Nephron progenitor cell (in vitro differentiated cells): ENCODE results near the gene NSD2.
"Not testable (repeated sequence)": the region's sequence is repeated elsewhere in the genome, so short reads cannot be mapped to it uniquely, and the experiment has no call there.

Experiments used
- DNase-seq: peaks from one replicate; pipeline ENCODE4 v3.0.0; 2021
- H3K27ac Mint-ChIP-seq: 2 replicates; pipeline ENCODE4 v1.8.0; 2021; ENCODE audit warnings: mild to moderate bottlenecking, moderate library complexity, mixed read lengths
- H3K27me3 Mint-ChIP-seq: 2 replicates; pipeline ENCODE4 v1.8.0; 2021; ENCODE audit warnings: mild to moderate bottlenecking, low read depth, mixed read lengths; ENCODE audit not compliant: poor library complexity
- H3K36me3 Mint-ChIP-seq: 2 replicates; pipeline ENCODE4 v1.8.0; 2021; ENCODE audit warnings: low read depth, mixed read lengths
- H3K4me1 Mint-ChIP-seq: 2 replicates; pipeline ENCODE4 v1.8.0; 2021; ENCODE audit warnings: mixed read lengths
- H3K4me3 Mint-ChIP-seq: 2 replicates; pipeline ENCODE4 v1.8.0; 2021; ENCODE audit warnings: mild to moderate bottlenecking, moderate library complexity, mixed read lengths
- H3K9me3 Mint-ChIP-seq: 2 replicates; pipeline ENCODE4 v1.8.0; 2021; ENCODE audit warnings: mild to moderate bottlenecking, moderate library complexity, mixed read lengths
- TF ChIP-seq, protein P1 (sequence below): fragments of 200-600 bp; sonication (generic); IDR thresholded peaks from 2 replicates; pipeline ENCODE4 v1.5.0; 2021; ENCODE audit warnings: antibody characterized with exemption

Gene NSD2

DNA sequence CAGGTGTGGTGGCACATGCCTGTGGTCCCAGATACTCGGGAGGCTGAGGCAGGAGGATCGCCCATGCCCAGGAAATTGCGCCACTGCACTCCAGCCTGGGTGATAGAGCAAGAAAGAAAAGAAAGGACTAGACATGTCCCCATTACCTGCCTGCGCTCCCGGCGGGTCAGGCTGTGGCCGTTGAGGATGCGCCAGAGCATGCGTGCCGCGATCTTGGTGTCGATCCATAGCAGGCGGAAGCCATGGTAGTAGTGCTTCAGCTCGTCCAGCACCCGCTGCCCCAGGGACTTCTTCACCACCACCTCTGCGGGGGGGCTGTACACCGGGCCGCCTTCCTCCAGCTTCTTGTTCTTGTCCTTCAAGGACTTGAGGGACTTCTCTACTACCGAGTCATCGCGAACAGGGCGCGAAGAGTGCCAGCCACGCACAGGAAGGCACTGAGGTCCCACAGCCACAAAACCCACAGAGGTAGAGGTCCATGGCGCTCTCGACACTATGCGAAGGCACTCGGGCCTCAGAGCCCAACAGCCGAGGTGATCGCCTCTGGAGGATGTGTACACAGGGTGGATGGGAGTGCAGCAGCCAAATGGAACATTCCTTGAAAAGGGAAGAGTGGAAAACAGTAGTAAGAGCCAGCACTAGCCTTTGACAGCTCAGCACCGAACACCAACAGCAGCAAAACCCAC lies 29.8 kb upstream of the NSD2 start:
- no peak overlapping the region for H3K4me3 Mint-ChIP-seq
- peaks cover 45% of the 10 kb centered on the region for H3K36me3 Mint-ChIP-seq
- peaks cover 14% of the 10 kb centered on the region for H3K4me1 Mint-ChIP-seq
- H3K27ac Mint-ChIP-seq: peak overlapping the region; percentile 45
- H3K27me3 Mint-ChIP-seq: no peaks in the 10 kb centered on the region
- no peak for DNase-seq
- TF ChIP-seq, protein P1, sequence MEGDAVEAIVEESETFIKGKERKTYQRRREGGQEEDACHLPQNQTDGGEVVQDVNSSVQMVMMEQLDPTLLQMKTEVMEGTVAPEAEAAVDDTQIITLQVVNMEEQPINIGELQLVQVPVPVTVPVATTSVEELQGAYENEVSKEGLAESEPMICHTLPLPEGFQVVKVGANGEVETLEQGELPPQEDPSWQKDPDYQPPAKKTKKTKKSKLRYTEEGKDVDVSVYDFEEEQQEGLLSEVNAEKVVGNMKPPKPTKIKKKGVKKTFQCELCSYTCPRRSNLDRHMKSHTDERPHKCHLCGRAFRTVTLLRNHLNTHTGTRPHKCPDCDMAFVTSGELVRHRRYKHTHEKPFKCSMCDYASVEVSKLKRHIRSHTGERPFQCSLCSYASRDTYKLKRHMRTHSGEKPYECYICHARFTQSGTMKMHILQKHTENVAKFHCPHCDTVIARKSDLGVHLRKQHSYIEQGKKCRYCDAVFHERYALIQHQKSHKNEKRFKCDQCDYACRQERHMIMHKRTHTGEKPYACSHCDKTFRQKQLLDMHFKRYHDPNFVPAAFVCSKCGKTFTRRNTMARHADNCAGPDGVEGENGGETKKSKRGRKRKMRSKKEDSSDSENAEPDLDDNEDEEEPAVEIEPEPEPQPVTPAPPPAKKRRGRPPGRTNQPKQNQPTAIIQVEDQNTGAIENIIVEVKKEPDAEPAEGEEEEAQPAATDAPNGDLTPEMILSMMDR: no peak
- no peaks in the 10 kb centered on the region for H3K9me3 Mint-ChIP-seq

DNA sequence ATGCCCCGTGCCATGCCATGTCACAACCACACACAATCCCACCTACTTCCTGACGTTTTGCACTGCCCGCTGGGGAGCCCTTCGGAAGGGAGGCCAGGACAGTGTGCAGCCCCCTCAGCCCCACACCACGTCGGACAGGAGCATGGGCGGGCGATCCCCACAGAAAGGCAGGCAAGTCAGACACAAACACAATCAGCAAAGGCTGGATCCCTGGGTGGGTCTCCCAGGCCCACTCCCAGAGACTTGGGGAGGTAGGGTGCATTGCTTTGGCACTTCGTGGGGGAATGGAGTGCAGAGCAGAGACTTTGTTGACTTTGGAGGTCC lies 29.3 kb upstream of the NSD2 start:
- Mint-ChIP-seq H3K36me3 (peaks cover 49% of the 10 kb centered on the region), H3K4me1 (peaks cover 14% of the 10 kb centered on the region), H3K27ac (peak overlapping the region; percentile 45), H3K27me3 (no peaks in the 10 kb centered on the region), H3K9me3 (no peaks in the 10 kb centered on the region), H3K4me3 (no peak overlapping the region)
- TF ChIP-seq, protein P1: no peak
- DNase-seq: no peak

DNA sequence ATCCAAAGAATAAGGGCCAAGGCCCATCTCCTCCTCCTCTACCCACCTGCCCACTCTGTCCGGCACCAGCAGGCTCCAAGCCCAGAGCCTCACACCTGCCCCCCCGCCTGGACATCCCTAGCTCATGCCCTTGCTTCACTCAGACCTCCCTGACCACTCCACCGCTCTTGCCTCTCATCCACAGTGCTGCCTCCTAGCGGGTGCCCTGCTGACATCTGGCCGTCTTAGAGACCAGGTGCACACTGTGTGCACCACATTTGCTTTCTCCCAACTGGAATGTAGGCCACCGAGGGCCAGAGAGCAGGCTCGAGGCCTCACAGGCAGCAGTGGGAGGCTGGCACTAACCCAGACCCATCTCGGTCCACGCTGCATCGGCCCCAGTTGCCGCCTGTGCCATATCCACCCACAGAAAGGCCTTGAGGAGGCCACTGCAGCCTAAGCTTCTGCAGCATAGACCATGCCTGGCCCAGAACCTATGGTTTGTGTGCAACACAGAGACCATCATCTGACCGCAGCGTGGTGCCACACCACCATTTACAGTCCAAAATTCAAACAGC lies 28.8 kb upstream of the NSD2 start:
- TF ChIP-seq, protein P1: no peak
- Mint-ChIP-seq H3K4me3 (no peak overlapping the region), H3K4me1 (peaks cover 14% of the 10 kb centered on the region), H3K27me3 (no peaks in the 10 kb centered on the region), H3K9me3 (no peaks in the 10 kb centered on the region), H3K27ac (no peak overlapping the region), H3K36me3 (peaks cover 50% of the 10 kb centered on the region)
- DNase-seq: no peak

DNA sequence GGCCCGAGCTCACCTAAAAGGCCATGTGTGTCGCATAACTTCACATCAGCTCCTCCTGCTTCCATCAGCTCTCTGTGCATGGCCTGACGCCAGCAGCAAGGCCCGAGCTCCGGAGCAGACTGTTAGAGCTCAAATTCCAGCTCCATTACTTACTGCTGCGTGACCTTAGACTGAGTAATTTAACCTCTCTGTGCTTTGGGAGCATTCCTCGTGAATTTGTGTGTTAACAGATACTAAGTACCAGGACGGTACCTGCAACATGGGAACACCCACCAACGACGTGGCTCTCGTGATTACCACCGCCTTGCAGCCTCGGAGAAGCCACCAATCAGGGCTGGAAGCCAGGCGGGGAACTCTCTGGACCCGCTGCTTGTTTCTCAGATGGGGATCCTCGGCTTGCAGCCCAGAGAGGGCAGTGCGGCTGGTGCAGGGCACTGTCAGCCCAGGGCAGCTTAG lies 28.2 kb upstream of the NSD2 start:
- no peak for DNase-seq
- Mint-ChIP-seq H3K27ac (no peak overlapping the region), H3K36me3 (peaks cover 51% of the 10 kb centered on the region), H3K4me1 (peaks cover 14% of the 10 kb centered on the region), H3K4me3 (no peak overlapping the region), H3K9me3 (no peaks in the 10 kb centered on the region), H3K27me3 (no peaks in the 10 kb centered on the region)
- TF ChIP-seq, protein P1: no peak

DNA sequence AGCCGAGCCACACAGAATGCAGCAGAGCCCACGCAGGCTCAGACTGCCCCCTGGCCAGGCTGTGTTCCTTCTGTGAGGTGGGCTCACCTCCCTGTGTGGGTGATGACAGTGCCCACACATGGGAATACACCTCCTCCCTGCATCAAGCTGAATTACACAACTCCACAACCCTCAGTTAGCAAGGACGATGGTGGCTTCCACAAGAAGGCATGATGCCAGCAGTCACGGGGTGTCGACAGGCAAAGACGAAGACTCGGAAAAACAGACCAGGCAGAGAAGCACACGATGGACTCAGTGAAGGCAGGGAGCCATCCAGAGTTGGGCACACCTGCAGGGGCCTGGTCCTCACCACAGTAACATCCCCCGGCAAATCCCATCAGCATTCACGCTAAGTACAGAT lies 27.3 kb upstream of the NSD2 start:
- Mint-ChIP-seq H3K4me3 (no peak overlapping the region), H3K27ac (peak overlapping the region; percentile 56), H3K36me3 (peaks cover 44% of the 10 kb centered on the region)

DNA sequence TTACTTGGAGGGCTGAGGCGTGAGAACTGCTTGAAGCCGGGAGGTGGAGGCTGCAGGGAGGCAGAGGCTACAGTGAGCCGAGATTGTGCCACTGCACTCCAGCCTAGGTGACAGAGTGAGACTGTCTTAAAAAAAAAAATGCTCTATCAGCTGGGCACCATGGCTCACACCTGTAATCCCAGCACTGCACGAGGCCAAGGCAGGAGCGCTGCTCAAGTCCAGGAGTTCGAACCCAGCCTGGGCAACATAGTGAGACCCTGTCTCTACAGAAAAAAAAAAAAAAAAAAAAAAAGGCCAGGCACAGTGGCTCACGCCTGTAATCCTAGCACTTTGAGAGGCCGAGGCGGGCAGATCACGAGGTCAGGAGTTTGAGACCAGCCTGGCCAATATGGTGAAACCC lies 26.6 kb upstream of the NSD2 start:
- H3K36me3 Mint-ChIP-seq: peaks cover 38% of the 10 kb centered on the region
- not testable (repeated sequence) for H3K9me3 Mint-ChIP-seq, DNase-seq, H3K27me3 Mint-ChIP-seq, H3K4me3 Mint-ChIP-seq, H3K27ac Mint-ChIP-seq
- H3K4me1 Mint-ChIP-seq: peaks cover 14% of the 10 kb centered on the region

More for the DNA sequence above, 27.3 kb upstream of the NSD2 start:
- Mint-ChIP-seq H3K4me1 (peaks cover 14% of the 10 kb centered on the region), H3K9me3 (no peaks in the 10 kb centered on the region), H3K27me3 (no peaks in the 10 kb centered on the region)
- TF ChIP-seq, protein P1: no peak
- DNase-seq: no peak
